Breast epithelium (tissue), 3 donors: ENCODE data around the gene BMP10.

Experiments
- CTCF ChIP-seq, 3 donors: fragments of 450-650 bp; IDR thresholded peaks; one replicate each; pipeline ENCODE4 v1.5.1; 2016 to 2017; ENCODE audit warnings: antibody characterized with exemption in 3 of 3, mild to moderate bottlenecking in 3 of 3, moderate library complexity in 3 of 3
- POLR2A ChIP-seq: fragments of 450-650 bp; IDR thresholded peaks from one replicate; pipeline ENCODE4 v1.6.1; 2016; ENCODE audit warnings: antibody characterized with exemption, mild to moderate bottlenecking, moderate library complexity
- POLR2AphosphoS5 ChIP-seq, 3 donors: sonication (generic); formaldehyde crosslinking; IDR thresholded peaks; one replicate each; pipeline ENCODE4 v1.6.1; 2017; ENCODE audit warnings: antibody characterized with exemption in 3 of 3

GRCh38 chr2:68860111-68860510 is 11.1 kb downstream of the BMP10 start:
- TF ChIP-seq POLR2A (no peak), CTCF (IDR thresholded peaks at IDR 0.05) (no peak), POLR2AphosphoS5 (IDR thresholded peaks at IDR 0.05) (no peak)
